PFSK-1 (cell line): Measurements from ENCODE around the gene MSH3.

ENCODE experiments used
- FOXP2 ChIP-seq: optimal IDR thresholded peaks from 2 replicates; pipeline ENCODE3; 2011; ENCODE audit warnings: borderline replicate concordance, control low read depth, inconsistent platforms; ENCODE audit not compliant: insufficient read depth; ENCODE audit errors: extremely low read length, extremely low read depth
- POLR2AphosphoS5 ChIP-seq: IDR thresholded peaks from 2 replicates; pipeline ENCODE4 v1.6.1; 2012; ENCODE audit warnings: low read depth, mild to moderate bottlenecking, control low read depth, low read length, moderate library complexity
- SIN3A ChIP-seq: IDR thresholded peaks from 2 replicates; pipeline ENCODE4 v1.6.1; 2012; ENCODE audit warnings: mild to moderate bottlenecking, low read length, moderate library complexity, borderline replicate concordance; ENCODE audit not compliant: insufficient read depth
- TAF1 ChIP-seq: IDR thresholded peaks from 2 replicates; pipeline ENCODE4 v1.6.1; 2012; ENCODE audit warnings: low read length, control low read depth, borderline replicate concordance; ENCODE audit not compliant: insufficient read depth
- TF ChIP-seq, protein P1 (sequence below), 2 experiments: IDR thresholded peaks; 2 replicates each; pipeline versions ENCODE4 v1.6.1 to v1.8.0; 2011 to 2012; ENCODE audit warnings: low read depth in 2 of 2, low read length in 2 of 2, control low read depth in 1 of 2, inconsistent platforms in 1 of 2, mild to moderate bottlenecking in 1 of 2, moderate library complexity in 1 of 2; ENCODE audit not compliant: insufficient read depth in 1 of 2

Gene MSH3

DNA sequence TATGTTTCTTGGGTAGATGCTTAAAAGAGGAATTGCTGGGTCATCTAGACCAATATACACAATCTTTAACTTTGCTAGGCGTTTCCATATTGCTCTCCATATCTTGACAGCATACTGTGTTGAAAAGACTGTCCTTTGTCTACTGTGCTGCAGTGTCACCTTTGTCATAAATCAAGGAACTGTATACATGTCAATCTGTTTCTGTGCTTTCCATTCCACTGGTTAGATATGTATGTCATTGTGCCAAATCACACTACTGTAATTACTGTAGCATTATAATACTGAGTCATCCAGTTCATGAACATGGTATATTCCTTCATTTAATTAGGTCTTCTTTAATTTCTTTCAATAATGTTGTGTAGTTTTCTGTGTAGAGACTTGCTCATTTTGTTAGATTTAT lies 156.0 kb downstream of the MSH3 start:
- TF ChIP-seq, protein P1, sequence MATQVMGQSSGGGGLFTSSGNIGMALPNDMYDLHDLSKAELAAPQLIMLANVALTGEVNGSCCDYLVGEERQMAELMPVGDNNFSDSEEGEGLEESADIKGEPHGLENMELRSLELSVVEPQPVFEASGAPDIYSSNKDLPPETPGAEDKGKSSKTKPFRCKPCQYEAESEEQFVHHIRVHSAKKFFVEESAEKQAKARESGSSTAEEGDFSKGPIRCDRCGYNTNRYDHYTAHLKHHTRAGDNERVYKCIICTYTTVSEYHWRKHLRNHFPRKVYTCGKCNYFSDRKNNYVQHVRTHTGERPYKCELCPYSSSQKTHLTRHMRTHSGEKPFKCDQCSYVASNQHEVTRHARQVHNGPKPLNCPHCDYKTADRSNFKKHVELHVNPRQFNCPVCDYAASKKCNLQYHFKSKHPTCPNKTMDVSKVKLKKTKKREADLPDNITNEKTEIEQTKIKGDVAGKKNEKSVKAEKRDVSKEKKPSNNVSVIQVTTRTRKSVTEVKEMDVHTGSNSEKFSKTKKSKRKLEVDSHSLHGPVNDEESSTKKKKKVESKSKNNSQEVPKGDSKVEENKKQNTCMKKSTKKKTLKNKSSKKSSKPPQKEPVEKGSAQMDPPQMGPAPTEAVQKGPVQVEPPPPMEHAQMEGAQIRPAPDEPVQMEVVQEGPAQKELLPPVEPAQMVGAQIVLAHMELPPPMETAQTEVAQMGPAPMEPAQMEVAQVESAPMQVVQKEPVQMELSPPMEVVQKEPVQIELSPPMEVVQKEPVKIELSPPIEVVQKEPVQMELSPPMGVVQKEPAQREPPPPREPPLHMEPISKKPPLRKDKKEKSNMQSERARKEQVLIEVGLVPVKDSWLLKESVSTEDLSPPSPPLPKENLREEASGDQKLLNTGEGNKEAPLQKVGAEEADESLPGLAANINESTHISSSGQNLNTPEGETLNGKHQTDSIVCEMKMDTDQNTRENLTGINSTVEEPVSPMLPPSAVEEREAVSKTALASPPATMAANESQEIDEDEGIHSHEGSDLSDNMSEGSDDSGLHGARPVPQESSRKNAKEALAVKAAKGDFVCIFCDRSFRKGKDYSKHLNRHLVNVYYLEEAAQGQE (IDR thresholded peaks at IDR 0.05; ENCODE audit: insufficient read depth in 1 of 2, low read depth in 2 of 2, low read length in 2 of 2): no peak
- TF ChIP-seq FOXP2 (no peak), TAF1 (no peak), POLR2AphosphoS5 (no peak), SIN3A (no peak)

DNA sequence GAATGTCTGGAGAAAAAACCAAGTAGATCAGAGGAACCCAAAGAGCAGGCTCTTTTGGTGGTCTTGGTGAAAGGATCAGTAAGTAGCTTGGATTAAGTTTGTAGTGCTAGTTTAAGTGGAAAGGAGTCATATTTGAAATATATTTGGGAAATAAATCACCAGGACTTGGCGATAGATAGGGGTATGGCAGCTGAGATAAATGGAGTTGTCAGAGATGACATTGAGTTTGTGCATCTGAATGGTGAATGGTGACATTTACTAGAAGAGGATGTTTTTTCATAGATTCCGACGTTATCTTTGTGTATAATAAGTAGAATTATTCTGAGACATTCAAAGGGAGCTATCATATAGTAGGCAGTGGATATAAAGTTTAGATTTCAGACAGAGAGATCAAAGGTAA lies 162.1 kb downstream of the MSH3 start:
- TF ChIP-seq SIN3A (no peak), POLR2AphosphoS5 (no peak), TAF1 (no peak), FOXP2 (no peak)
- TF ChIP-seq, protein P1 (IDR thresholded peaks at IDR 0.05; ENCODE audit: insufficient read depth in 1 of 2, low read depth in 2 of 2, low read length in 2 of 2): no peak

DNA sequence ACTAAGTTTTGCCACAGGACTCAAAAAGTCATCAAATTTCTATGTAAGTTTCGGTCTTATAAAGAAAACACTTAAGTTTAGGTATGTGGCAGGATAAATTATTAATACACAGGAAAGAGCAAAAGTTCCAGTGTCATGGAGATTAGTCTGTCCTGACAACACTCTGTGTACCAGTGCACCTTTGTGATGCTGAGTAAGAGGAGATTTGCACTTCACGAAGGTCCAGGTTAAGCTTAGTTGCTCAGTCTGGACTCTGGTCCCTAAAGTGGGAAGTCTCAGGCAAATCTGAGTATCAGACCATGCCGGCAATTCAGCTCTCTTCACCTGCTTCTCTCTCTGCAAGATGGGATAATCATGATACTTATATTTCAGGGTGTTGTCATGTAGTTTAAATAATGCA lies 166.2 kb downstream of the MSH3 start:
- TF ChIP-seq POLR2AphosphoS5: no peak
- no peak for TF ChIP-seq SIN3A
- no peak for TF ChIP-seq TAF1
- TF ChIP-seq, protein P1 (IDR thresholded peaks at IDR 0.05; ENCODE audit: insufficient read depth in 1 of 2, low read depth in 2 of 2, low read length in 2 of 2): no peak
- TF ChIP-seq FOXP2: no peak

DNA sequence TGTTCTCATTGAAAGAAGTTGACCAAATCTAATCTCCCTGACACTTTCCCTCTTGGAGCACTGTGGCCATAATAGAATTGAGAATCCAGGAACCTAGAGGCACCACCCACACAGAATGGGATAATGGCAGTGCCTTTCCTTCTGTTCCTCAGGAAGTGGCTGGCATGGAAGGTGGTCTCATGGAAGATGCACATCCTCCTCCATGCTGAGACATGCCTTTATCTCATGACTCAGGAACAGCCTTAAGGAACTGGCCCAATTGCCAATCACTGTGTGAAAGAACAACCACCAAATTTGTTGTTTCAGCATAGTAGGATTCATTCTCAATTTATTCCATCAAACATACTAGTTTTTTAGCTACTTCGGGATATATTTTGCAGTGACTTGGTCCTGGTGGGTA lies 168.2 kb downstream of the MSH3 start:
- no peak for TF ChIP-seq FOXP2
- TF ChIP-seq, protein P1 (IDR thresholded peaks at IDR 0.05; ENCODE audit: insufficient read depth in 1 of 2, low read depth in 2 of 2, low read length in 2 of 2): no peak
- no peak for TF ChIP-seq TAF1
- no peak for TF ChIP-seq POLR2AphosphoS5
- no peak for TF ChIP-seq SIN3A

DNA sequence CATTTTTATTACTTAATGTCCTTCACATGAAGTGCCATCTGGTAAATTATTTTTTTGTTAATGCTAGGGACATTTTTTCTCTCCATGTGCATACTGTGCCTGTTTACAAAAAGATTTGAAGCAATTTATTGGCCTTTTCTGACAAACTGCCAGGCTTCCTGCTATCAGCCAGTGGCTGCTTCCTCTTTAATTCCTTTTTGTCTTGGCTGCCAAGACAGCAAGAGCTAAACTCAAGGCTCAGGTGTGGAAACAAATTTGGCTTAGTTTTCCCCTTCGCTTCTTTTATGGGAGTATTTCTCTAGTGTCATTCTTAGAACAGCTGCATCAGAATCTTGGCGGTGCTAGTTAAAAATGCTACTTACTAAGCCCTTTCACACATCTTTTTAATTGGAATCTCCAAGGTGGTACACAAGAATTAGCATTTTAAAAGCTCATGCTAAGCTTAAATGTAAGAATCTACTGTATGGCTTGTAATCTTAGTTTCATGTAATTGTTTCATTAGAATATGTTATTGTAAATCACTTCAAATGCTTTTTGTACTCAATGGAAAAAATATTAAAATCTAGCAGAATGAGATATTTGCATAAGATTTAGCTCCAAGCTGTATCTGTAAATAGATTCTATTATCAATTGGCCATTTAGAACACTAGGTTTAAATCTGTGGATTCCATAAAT lies 171.5 kb downstream of the MSH3 start:
- no peak for TF ChIP-seq SIN3A
- TF ChIP-seq, protein P1 (IDR thresholded peaks at IDR 0.05; ENCODE audit: insufficient read depth in 1 of 2, low read depth in 2 of 2, low read length in 2 of 2): no peak
- TF ChIP-seq POLR2AphosphoS5: no peak
- no peak for TF ChIP-seq FOXP2
- TF ChIP-seq TAF1: no peak
